HTERT RPE-1 (cell line): Measurements from ENCODE around the gene OR2T35.
"Not testable (repeated sequence)": the region's sequence is repeated elsewhere in the genome, so short reads cannot be mapped to it uniquely, and the experiment has no call there.

Source experiments
- in situ Hi-C: fragments of 300-500 bp; cut with MboI; formaldehyde crosslinking; loops from 4 replicates; pipeline ENCODE4 v1.14.3; 2020; ENCODE audit warnings: low sequenced_read_pairs

Gene OR2T35

DNA sequence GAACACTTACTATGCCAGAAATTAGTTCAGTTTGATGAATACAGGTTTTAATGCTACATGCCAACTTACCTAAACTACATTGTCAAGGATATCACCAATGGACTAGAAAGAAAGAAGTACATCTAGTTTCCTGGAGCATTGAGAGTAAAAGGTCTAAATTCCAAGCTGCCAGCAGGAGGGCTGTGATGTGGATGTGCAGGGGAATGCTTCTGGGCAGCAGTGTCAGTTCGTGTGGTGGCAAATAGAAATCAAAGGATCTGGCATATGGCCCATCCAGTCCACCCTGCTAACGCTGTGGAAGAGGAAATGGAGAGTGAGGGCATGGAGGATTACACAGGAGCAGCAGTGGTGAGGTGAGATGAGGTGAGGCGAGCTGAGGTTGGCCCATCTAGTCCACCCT lies at the start of gene OR2T35:
Gene OR2T35, minus strand, starts transcription at position 101 of the 400 bp plus-strand sequence. CDS start 6,020 bp downstream, outside the sequence.
- in situ Hi-C loops: not testable (repeated sequence)

DNA sequence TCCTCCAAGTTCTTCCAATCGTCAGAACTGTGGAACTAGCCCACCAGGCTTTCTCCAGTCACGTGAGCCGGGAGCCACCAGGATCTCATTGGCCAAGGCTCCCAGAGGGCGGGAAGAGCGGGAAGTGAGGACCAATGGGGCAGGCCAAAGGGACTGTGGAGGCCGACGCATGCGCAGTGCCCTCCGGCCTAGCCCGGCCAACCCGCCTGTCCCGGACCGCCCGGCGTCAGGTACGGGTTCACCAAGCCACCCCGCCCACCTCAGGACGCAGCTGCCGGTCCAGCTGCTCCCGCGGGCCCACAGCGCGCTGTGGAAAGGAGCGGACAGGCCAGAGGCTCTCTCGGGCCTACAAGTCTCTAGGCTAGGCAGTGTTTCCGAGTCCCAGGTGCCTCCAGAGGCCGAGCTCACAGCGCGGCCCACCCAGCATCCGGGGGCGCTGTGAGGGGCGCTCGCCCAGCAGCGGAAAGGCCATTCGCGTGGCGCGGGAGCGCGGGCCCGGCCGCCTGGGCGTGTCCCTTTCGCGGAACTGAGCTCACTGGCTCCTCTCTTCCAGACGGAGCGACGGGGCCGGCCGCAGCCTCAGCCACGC lies 46.6 kb upstream of the OR2T35 start:
- in situ Hi-C loops: no loop called here

DNA sequence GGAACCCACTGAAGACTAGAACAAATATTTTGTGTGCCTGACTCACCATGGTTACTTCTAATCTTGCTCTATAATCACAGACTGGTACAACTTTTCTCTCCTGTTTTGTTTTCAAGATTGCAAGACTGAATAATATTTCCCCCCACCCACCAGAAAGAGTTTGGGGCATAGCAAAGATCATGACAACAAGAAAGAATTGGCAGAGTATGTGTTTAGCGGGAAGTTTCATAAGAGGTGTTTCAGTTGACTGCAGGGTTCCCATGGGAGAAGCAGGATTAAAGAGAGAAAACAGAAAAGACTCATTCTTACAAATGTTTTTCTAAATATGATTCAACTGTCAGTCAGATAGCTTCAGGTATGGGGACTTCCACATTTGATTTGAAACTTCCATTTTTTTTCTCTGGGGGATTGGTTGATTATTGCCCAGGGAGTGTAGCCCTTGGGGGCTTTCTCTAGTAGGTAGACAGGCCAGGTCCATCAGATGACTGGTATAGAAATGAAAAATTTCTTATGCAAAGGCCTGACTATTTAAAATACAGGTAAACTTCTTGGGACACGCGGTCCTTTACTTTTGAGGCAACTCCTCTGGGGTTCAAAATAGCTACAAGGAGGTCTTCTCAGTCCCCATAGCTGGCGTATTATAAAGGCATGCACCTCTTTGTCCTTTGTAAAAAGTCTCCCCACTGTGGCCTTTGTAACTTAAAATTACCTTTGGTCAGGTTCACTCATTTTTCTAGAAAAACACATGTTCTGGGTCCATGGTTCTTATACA lies 43.6 kb upstream of the OR2T35 start:
- in situ Hi-C loops: no loop called here

- in situ Hi-C loops: no loop called here
Observed at GRCh38 chr1:248686815-248687214, 41.7 kb upstream of the OR2T35 start.

GRCh38 chr1:248681651-248682050 lies 36.6 kb upstream of the OR2T35 start:
- in situ Hi-C loops: no loop called here

DNA sequence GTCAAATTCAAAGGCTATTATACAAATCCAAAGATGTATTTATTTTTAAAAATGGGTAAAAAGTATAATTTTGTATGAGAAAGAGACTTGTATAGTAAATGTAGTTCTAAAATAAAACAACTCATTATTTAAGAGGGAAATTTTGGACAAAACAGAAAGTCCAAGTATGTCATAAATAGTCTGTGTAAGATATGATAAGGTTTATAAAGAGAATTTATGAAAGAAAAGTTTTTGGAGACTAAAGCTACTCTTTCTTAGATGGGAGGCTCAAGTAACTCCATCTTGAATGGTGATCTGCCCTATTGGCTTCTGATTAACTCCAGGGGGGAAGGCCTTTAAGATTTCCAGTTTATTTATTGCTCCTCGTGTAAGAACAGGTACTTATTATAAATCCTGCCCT lies 24.9 kb upstream of the OR2T35 start:
- in situ Hi-C loops: no loop called here

- in situ Hi-C loops: not testable (repeated sequence)
Observed at GRCh38 chr1:248663453-248664328, 18.6 kb upstream of the OR2T35 start.

DNA sequence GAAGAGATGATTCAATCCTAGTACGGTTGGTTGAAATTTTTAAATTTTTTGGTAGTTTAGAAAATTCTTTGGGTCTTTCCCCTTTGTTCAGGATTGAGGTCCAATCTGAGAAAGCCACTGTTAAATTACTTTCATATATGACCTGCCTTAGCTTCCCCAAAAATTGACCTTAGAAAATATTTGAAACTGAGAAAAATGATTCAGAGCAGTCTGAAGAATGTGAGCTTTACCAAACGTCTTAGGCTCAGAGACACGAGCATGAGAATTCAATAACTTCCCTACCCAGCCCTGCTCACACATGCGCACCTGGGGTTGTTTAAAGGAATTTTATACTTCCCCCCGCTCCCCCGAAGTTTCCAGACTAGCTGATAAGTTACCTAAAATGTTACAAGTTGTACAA lies 11.7 kb upstream of the OR2T35 start:
- in situ Hi-C loops: not testable (repeated sequence)

GRCh38 chr1:248655354-248655753 lies 10.3 kb upstream of the OR2T35 start, which contains the start of gene OR2T27:
TSS of gene OR2T27 (minus strand) at chr1:248655528. CDS start at chr1:248650884, 4,644 bp downstream.
- in situ Hi-C loops: not testable (repeated sequence)

DNA sequence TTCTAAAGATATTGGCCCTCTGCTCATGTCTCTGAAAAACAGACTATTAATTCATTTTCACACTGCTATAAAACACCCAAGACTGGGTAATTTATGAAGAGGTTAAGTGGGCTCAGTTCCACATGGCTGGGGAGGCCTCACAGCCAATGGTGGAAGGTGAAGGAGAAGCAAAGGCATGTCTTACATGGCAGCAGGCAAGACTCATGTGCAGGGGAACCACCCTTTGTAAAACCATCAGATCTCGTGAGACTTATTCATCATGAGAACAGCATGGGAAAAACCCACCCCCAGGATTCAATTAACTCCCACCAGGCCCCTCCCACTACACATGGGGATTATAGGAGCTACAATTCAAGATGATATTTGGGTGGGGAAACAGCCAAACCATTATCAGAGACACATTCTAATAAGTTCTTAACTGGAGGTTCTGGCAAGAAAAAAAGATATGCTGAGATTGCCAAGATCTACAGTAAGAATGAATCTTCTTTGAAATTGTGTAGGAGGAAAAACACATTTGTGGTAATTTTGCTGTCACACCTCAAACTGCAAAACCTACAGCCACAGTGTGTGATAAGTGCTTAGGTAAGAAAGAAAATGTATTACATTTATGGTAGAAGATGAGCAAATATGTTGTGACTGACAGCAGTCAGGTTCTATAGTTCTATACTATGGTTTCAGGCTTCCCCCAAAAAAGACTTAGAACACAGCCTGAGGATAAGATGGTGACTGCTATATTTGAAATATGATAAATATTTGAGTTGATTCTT lies 3.9 kb upstream of the OR2T35 start:
- in situ Hi-C loops: not testable (repeated sequence)

DNA sequence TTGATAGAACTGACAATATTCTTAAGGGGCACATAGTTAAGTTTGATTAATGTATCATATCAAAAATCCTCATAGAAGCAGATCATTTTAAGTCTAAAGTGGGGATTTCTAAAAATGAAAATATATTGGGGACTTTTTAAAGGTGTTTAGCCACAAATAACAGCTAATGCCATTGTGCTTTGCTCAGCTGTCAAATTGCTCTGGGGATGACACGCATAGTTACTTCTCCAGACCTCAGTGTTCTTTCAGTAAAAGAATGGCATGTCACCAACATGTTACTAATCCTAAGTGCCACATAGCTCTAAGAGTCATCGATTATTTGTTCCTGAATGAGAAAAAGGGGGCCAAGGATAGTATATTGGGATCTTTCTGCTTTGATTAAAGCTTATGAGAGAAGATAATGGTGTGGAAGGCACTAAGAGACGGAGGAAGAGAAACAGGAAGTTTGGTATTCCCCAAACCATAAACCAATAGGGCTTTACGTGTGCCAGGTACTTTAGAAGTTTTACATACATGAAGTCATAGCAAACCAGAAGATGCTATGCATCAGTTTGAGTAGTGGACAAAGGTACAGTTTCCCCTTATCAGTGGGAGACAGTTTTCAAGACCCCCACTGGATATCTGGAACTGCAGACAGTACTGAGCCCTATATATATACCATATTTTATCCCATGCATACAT lies 2.0 kb downstream of the OR2T35 start:
- in situ Hi-C loops: not testable (repeated sequence)

DNA sequence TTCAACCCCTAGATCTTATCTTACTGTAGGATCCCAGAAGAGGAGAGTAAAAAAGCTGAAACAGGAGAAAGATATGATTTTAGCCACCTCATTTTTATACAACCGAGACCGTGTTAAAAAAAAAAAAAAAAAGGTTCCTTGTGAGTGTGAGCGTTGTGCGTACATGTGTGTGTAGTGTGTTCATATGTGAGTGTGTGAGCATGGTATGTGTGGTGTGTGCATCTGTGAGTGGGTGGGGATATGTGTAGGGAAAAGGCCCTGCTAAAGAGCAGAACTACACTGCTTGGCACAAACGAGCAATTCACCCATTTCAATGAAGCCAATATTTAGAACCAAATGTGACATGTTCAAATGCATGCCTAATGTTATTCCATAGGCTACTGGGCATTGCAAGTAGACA lies 3.5 kb downstream of the OR2T35 start:
- in situ Hi-C loops: not testable (repeated sequence)

DNA sequence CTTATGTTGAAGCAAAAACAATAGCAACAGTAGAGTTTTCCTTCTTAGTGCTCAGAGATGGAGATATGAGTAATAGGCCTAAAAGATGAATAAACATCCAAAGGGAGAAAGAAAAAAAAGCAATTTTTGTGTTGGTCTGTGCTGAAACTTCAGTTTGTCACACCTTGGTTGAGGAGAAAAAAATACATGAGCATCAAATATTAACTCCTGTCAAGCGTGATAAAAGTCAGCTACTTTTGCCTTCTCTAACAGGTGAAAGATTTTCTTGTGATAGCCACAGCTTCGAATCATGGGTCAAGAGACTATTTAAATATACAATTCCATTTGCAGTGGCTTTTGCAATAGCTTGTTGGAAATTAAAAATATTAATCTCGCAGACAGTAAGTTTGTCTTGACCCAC lies 4.2 kb downstream of the OR2T35 start:
- in situ Hi-C loops: not testable (repeated sequence)

DNA sequence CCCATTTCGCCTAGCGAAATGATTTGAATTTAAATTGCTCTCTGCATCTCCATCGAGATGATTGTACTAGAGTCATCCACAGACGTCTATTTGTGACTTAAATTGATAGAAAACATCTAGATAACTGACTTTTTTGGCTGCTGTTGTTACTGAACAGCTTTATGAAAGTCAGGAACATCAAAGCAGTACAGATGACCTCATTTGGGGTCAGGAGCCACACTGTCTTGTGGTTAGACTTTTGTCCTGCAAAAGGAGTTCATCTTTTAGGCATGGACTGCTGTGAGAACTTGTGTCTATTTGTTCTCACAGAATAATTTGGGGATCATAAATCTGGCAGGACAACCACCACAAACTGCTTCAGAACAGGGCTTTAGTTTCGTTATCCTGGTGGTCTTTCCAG lies 5.4 kb downstream of the OR2T35 start:
- in situ Hi-C loops: not testable (repeated sequence)

GRCh38 chr1:248636612-248637011 lies 8.5 kb downstream of the OR2T35 start:
- in situ Hi-C loops: not testable (repeated sequence)

- in situ Hi-C loops: not testable (repeated sequence)
Observed at GRCh38 chr1:248634991-248635390, 10.1 kb downstream of the OR2T35 start, which contains the start of gene OR2T11. TSS of gene OR2T11 (minus strand) at chr1:248635091. CDS start at chr1:248627128, 7,963 bp downstream.

DNA sequence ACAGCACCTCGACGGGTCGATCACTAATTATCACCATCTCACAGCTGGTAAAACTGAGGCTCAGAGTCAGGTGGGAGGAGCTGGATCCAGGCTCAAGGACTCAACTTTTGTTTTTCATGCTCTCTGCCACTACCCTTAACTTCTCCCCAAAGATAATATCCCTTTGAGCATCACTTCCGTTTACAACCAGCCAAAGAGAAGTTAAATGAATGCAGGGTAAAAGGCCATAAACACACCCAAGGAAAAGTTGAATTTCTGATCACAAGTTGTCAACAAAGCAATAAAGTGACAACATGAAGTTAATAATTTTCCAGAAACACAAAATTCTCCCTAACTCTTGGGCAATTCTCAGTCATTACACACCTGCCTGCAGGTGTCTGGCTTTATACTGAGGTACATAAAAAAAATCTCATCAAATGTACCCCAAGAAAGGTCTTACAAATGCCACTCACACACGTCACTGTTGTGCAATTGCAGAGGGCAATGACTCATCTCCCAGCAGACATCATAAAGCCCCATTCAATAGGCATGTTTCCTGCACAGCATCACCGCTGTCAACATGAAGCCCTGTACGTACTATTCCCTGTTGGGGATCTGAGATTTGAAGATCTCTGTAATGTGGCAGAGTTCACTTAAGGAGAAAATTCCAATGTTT lies 13.6 kb downstream of the OR2T35 start:
- in situ Hi-C loops: no loop called here

GRCh38 chr1:248630551-248630950 lies 14.5 kb downstream of the OR2T35 start:
- in situ Hi-C loops: no loop called here
